HUES6 (cell line): ENCODE measurements around the gene MYRFL.

Source experiments
- H3K27ac ChIP-seq: 2 replicates; pipeline ENCODE4 v1.7.0; 2013; ENCODE audit warnings: low read depth, mild to moderate bottlenecking, low read length, inconsistent platforms
- H3K27me3 ChIP-seq: 2 replicates; pipeline ENCODE4 v1.6.1; 2013; ENCODE audit warnings: low read length; ENCODE audit not compliant: control insufficient read depth, insufficient read depth
- H3K36me3 ChIP-seq: 2 replicates; pipeline ENCODE4 v1.6.1; 2013; ENCODE audit warnings: low read length; ENCODE audit not compliant: control insufficient read depth, insufficient read depth
- H3K4me1 ChIP-seq: 2 replicates; pipeline ENCODE4 v1.6.1; 2013; ENCODE audit warnings: low read length; ENCODE audit not compliant: control insufficient read depth, insufficient read depth
- H3K4me3 ChIP-seq: 2 replicates; pipeline ENCODE4 v1.5.1; 2013; ENCODE audit warnings: low read depth, low read length
- H3K9ac ChIP-seq: one replicate; pipeline ENCODE4 v1.6.1; 2013; ENCODE audit warnings: mild to moderate bottlenecking, low read length
- H3K9me3 ChIP-seq: 2 replicates; pipeline ENCODE4 v1.6.1; 2013; ENCODE audit warnings: low read depth, low read length; ENCODE audit not compliant: control insufficient read depth, insufficient read depth

Gene MYRFL

DNA sequence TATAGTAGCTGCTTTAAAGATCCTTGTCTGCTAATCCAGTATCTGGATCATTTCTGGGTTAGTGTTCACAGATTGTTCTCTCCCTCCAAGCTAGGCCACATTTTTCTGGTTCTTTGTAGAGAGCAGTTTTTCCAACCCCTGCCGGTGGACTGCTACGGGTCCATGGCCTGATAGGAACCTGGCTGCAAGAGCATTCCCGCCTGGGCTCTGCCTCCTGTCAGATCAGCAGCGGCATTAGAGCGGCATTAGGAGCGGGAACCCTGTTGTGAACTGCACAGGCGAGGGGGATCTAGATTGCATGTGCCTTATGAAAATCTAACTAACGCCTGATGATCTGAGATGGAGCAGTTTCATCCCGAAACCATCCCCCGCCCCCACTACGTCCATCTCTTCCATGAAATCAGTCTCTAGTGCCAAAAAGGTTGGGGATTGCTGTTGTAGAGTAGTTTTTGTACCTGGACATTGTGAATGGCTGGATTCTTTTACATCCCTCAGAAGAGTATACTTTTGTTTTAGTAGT, 50.4 kb downstream of the MYRFL start:
- Histone ChIP-seq H3K9ac (no peak overlapping the region), H3K4me3 (no peak overlapping the region), H3K27ac (no peak overlapping the region), H3K27me3 (no peaks in the 10 kb centered on the region), H3K36me3 (no peaks in the 10 kb centered on the region), H3K9me3 (no peaks in the 10 kb centered on the region), H3K4me1 (peaks cover 3% of the 10 kb centered on the region)

DNA sequence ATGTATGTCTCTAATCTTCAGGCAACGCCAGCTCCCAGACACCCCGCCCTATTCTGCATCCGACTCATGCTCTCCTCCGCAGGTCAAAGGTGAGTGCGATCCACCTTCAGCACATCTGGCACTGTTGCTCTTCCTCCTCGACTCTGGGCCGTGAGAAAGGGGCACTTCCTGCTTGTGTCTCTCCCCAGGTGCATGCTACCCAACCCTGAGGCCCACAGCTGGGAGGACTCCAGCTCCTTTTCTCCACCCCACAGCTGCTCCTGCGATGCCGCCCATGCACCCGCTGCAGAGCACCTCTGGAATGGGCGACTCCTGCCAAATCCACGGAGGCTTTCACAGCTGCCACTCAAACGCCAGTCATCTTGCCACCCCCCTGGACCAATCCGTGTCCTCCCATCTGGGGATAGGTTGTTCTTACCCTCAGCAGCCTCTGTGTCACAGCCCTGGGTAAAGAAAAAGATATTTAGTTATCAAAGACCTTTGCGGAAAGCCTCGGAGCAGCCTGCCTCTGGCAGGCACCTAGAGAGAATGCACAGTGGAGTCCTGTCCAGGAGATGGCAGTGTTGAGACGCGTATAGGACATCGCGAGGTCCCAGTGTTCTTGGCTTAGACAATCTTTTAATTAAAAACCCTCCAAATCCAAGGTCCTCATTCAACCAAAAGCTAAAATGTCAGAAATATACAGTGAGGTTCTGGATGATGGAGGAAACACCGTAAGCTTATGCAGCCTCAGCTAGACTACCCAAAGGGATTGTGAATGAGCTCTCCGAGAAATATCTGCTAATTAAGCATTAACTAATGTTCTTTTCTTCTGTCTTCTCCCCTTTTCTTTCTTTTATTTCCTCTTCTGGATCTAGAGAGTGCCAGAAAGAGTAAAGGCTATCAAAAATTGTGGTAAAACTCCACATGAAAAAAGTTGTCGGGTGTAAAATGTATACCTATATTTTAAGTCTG, 54.3 kb downstream of the MYRFL start:
- Histone ChIP-seq H3K4me3 (peak overlapping the region; percentile 5; the same call in 1 of the 2 replicates), H3K27me3 (no peaks in the 10 kb centered on the region), H3K27ac (no peak overlapping the region), H3K9me3 (peaks cover 5% of the 10 kb centered on the region; the same call in 1 of the 2 replicates), H3K4me1 (peaks cover 3% of the 10 kb centered on the region), H3K36me3 (no peaks in the 10 kb centered on the region), H3K9ac (no peak overlapping the region)

DNA sequence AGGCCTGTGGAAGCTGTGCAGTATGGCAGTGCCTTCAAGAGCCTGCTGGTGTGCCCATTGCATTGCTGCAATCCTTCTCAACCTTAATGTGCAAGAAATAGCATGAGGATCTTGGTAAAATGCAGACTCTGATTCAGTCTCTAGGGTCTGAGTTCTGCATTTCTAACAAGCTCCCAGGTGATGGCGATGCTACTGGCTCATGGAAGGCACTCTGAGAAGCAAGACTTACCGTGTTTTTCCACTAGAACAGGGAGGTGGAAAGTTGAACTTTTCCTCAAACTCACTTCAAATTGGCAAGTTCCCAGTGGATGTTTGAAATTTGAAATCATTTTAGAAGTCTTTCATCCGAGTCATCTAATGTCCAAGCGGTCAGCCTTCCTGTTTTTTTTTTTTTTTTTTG, 55.5 kb downstream of the MYRFL start:
- Histone ChIP-seq H3K9me3 (peaks cover 5% of the 10 kb centered on the region; the same call in 1 of the 2 replicates), H3K27me3 (no peaks in the 10 kb centered on the region), H3K4me1 (peaks cover 3% of the 10 kb centered on the region), H3K9ac (no peak overlapping the region), H3K36me3 (no peaks in the 10 kb centered on the region), H3K27ac (no peak overlapping the region), H3K4me3 (no peak overlapping the region)

DNA sequence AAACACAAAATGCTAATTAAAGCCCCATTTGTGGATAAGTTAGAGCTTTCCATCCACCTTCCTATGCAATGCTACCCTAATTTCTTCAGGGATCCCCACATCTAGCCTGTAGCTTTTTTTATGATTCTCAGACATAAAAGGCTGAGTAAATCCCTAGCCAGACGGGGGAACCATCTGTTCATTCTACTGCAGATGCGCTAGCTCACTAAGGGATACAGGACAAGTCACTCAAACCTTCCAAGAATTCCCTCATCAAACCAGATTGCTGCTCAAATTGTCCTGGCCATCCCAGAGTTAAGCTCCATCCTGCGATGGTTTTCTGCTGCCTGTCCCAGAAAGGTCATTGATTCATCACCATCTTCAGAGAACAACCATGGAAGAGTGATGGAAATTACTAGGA, 56.7 kb downstream of the MYRFL start:
- Histone ChIP-seq H3K27ac (no peak overlapping the region), H3K36me3 (no peaks in the 10 kb centered on the region), H3K27me3 (no peaks in the 10 kb centered on the region), H3K9ac (no peak overlapping the region), H3K4me1 (peaks cover 3% of the 10 kb centered on the region), H3K4me3 (no peak overlapping the region), H3K9me3 (peaks cover 5% of the 10 kb centered on the region; the same call in 1 of the 2 replicates)

DNA sequence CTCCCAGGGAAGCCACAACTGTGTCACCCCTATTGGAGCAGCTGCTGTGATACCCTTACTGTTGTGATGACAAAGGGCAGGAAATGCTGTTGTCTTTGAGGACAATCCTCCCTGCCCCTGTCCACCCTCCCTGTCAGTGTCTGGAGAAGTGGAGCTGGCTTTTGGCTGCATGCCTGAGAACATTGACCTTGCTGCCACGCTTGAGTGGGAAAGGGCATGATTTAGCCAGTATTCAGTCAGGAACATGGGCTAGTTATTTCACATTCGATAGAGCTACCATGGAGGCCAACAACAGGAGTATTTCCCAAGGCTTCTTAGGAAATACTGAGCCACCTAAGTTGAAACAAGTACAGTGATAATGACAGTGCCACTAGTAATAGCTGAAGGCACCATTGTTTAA, 59.4 kb downstream of the MYRFL start:
- Histone ChIP-seq H3K27me3 (no peaks in the 10 kb centered on the region), H3K9me3 (peaks cover 5% of the 10 kb centered on the region; the same call in 1 of the 2 replicates), H3K9ac (no peak overlapping the region), H3K4me1 (no peaks in the 10 kb centered on the region; the same call in none of the 2 replicates), H3K4me3 (no peak overlapping the region), H3K36me3 (no peaks in the 10 kb centered on the region), H3K27ac (no peak overlapping the region)

DNA sequence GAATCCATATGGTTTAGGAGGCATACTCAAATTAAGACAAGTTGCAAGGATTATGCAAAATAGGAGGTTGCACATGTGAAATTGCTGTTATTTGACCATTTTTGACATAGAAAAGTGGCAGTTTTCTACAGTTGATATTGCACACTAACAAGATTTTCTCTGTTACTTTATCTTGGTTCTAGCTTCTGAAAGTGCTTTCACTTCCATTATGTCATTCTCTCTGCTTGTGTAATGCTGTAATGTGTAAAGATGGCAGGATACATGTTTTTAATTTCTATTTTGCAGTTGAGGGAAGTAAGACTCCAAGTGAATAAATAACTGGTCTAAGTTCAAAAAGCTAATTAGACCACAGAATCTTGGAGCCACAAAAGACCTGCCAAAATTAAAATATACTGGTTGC, 60.6 kb downstream of the MYRFL start:
- H3K36me3 ChIP-seq: no peaks in the 10 kb centered on the region
- no peaks in the 10 kb centered on the region for H3K27me3 ChIP-seq
- H3K4me1 ChIP-seq: no peaks in the 10 kb centered on the region; the same call in 1 of the 2 replicates
- no peak overlapping the region for H3K27ac ChIP-seq
- H3K4me3 ChIP-seq: no peak overlapping the region
- H3K9ac ChIP-seq: no peak overlapping the region
- H3K9me3 ChIP-seq: peaks cover 5% of the 10 kb centered on the region; the same call in 1 of the 2 replicates

DNA sequence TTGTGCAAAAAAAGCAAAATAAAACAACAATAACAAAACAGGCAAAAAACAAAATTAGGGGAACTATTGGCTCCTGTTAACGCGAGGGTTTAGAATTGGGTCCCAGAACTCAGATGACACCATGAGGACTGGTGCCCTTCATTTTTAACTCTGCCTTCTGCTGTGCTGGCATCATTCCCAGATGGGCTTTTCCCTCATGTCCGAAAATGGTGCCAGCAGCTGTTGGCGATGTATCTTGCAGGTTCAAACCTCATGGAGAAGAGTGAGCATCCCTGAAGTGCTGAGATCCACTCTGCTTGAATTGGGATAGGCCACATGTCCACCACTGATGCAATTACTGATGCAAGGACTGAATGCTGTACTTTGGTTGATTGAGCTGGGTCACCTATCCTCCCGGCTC, 61.1 kb downstream of the MYRFL start:
- no peak overlapping the region for H3K9ac ChIP-seq
- H3K4me1 ChIP-seq: no peaks in the 10 kb centered on the region
- H3K9me3 ChIP-seq: peaks cover 4% of the 10 kb centered on the region; the same call in 1 of the 2 replicates
- no peak overlapping the region for H3K4me3 ChIP-seq
- H3K27me3 ChIP-seq: no peaks in the 10 kb centered on the region
- no peaks in the 10 kb centered on the region for H3K36me3 ChIP-seq
- H3K27ac ChIP-seq: no peak overlapping the region

DNA sequence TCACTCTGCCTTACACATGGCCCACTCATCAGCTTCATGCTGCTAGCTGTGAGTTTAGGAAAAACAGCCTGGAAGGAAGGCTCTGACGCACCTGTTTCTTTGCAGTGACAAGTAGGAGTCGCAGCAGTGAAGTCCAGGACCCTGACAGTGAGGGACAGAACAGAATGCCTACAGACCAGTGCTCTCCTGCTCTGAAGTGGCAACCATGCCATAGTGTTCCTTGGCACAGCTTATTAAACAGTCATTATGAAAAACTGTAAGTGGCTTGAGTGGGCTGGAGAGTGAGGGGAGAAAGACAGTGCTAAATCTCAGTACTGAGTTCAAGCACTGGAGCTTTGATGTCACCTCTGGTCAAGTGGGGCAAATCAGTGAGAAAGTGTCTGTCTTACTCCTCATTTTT, 61.7 kb downstream of the MYRFL start:
- Histone ChIP-seq H3K9me3 (no peaks in the 10 kb centered on the region), H3K36me3 (no peaks in the 10 kb centered on the region), H3K27ac (no peak overlapping the region), H3K4me1 (no peaks in the 10 kb centered on the region), H3K27me3 (no peaks in the 10 kb centered on the region), H3K4me3 (no peak overlapping the region), H3K9ac (no peak overlapping the region)

DNA sequence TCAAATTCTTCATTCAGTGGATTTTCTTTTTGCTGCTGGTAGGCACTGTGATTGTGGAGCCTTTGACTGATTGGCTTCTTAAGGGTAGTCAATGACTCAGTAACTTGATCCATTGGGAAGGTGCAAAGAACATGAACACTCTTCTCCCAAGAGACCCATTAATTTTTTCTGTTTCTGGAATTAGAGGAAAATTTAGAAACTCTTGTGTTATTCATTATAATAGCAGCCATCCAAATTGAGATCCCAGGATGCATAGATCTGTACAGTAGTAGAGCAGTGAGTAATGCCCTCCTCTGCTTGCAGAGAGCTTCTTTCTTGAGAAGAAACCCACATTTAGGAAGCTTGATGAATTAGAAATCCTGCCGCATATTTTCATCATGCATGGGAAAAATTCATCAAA, 63.9 kb downstream of the MYRFL start:
- no peaks in the 10 kb centered on the region for H3K4me1 ChIP-seq
- no peak overlapping the region for H3K9ac ChIP-seq
- no peaks in the 10 kb centered on the region for H3K9me3 ChIP-seq
- no peaks in the 10 kb centered on the region for H3K36me3 ChIP-seq
- H3K4me3 ChIP-seq: no peak overlapping the region
- no peak overlapping the region for H3K27ac ChIP-seq
- no peaks in the 10 kb centered on the region for H3K27me3 ChIP-seq

DNA sequence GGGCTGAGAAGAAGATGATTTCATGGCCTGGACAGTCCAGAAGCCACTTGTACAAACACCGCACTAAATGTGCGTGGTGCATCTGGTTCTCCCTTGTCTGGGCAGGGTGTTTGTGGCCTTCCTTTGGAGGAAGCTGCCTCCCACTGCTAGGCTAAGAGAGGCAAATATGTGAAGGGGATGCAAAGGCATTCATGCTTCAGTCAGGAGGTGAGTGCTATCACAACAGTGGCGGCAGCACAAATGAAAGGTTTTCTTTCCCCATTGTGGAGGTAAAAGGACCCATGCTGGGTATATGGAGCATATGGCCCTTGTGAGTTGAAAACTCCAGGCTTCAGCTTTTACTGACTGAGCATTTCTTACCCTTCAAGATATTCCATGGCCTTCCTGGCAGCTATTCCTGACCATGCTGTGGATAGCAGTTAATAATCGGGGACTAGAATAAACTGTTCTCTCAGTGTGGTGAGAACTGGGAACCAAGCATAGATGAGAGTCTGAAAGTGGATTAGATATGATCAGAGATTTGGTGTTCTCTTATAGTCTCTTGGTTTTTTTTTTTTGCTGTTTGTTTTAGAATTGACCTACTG, 69.9 kb downstream of the MYRFL start:
- no peaks in the 10 kb centered on the region for H3K27me3 ChIP-seq
- H3K4me1 ChIP-seq: peaks cover 47% of the 10 kb centered on the region
- H3K27ac ChIP-seq: peak overlapping the region; percentile 90; the same call in 1 of the 2 replicates
- H3K9ac ChIP-seq: peak overlapping the region; percentile 2
- H3K36me3 ChIP-seq: no peaks in the 10 kb centered on the region
- H3K9me3 ChIP-seq: no peaks in the 10 kb centered on the region
- no peak overlapping the region for H3K4me3 ChIP-seq
